GM23248 (cell line): ENCODE results near the gene FAM89B.

Experiments used
- EZH2 ChIP-seq: fragments of 200-600 bp; sonication (generic); IDR thresholded peaks from 2 replicates; pipeline ENCODE4 v1.6.1; 2018; ENCODE audit warnings: antibody characterized with exemption, mild to moderate bottlenecking; ENCODE audit not compliant: insufficient read depth, poor library complexity, severe bottlenecking
- EZH2phosphoT487 ChIP-seq: fragments of 200-600 bp; sonication (generic); IDR thresholded peaks from 2 replicates; pipeline ENCODE4 v1.6.1; 2018; ENCODE audit warnings: antibody characterized with exemption, moderate library complexity, mild to moderate bottlenecking, low read depth; ENCODE audit not compliant: insufficient read depth

DNA sequence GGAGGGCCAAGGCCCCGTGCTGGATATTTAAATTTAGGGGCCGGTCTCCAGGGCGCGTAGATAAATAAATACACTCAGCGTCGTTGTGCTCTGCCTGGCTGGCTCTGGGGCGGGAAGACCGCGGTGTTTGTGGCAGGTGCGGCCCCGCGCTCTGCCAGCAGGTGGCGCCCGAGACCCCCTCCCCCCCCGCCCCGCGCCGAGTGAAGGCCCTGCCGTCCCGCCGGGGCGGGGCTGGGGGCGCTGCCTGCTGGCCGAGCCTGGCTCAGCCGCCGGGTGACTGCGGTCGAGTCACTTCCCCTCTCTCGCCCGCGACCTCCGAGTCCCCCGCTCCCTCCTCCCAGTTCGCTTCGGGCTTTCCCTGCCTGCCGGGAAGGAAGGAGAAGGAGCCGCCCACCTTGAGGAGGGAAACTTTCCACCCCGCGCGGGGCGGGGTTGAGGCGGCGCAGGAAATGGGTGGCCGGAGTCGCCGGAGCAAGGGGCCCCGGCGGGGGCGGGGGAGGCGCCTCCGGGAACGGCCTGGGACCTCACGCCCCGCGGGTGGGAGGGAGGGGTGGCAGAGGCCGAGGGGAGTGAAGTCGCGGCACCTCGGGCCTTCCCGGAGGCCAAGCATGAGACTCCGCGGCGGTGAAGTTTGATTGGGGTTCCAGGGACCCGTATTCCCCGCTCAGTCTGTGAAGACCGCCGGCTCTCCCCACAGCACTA, 1.9 kb downstream of the FAM89B start:
- TF ChIP-seq EZH2, result no peak
- TF ChIP-seq EZH2phosphoT487, result no peak
